GM19099 (cell line): ENCODE measurements around the gene PLA2G4D.

ENCODE experiments used
- POLR2A ChIP-seq: IDR thresholded peaks from 3 replicates; pipeline ENCODE4 v1.6.1; 2011; ENCODE audit warnings: low read depth; ENCODE audit not compliant: insufficient read length; ENCODE audit errors: extremely low read depth

The PLA2G4D gene

DNA sequence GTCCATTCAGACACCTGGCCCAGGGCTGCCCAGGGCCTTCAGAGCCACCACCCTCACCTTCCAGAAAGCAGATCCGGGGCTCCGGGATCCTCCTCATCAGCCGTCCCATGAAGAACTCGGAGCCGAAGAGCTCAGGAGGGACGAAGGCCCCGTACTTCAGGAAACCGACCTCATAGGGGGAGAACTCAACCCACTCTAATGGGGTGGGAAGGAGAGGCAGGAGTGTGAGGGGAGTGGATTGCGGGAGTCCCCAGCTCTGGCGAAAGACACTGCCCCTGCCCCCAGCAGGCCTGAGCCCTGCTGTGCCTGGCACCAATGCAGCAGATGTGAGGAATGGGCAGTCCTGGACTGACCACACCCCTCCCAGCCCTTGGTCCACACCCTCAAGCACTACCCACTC is 22.6 kb downstream of the PLA2G4D start:
- TF ChIP-seq POLR2A, result no peak

DNA sequence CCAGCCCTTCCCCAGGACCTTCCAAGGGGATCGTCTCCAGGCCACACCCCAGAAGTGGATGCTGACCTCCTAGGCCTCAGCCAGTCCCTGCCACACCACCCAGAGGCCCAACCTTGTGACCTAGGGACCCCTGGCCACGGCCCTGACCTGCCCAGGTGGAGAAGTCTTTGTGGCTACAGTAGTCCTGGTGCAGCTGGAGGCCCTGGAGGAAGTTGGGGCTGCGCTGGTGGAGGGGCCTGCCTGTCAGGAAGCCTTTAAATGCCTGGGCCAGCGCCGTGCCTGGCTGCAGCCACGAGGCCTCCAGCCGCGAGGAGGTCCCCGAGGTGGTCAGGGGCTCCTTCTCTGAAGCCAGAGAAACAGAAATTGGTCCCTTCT is 23.4 kb downstream of the PLA2G4D start:
- no peak for TF ChIP-seq POLR2A

DNA sequence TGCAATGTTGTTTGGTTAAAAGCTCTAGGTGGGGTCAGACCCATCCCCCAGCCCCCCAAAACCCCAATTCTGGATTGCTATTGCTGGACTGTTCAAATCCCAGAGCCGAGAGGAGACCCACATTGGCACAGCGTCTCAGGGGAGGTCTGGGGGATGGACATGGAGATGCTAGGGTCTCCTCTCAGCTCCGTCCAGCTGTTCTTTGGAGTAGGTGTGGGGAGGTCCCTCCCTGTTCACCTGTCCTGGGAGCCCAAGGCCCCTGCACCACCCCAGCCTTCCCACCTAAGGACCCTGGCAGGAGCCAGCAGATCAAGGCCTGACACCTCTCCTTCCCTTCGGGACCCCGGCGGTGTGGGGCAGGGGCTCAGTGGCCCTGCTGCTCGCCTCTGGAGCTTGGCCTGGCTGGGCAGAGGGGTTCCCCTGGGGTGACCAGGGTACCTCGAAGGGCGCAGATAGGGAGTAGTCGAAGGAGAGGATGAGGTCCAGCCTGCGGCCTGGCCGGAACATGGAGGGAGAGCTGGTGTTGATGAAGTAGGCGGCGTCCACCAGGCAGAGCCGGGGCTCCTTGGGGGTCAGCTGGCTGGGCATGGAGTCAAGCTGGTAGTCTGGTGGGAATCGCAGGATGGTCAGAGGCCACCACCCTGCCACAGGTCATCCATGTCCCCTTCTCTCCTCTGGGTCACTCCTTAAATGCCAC is 23.9 kb downstream of the PLA2G4D start:
- TF ChIP-seq POLR2A, result no peak

DNA sequence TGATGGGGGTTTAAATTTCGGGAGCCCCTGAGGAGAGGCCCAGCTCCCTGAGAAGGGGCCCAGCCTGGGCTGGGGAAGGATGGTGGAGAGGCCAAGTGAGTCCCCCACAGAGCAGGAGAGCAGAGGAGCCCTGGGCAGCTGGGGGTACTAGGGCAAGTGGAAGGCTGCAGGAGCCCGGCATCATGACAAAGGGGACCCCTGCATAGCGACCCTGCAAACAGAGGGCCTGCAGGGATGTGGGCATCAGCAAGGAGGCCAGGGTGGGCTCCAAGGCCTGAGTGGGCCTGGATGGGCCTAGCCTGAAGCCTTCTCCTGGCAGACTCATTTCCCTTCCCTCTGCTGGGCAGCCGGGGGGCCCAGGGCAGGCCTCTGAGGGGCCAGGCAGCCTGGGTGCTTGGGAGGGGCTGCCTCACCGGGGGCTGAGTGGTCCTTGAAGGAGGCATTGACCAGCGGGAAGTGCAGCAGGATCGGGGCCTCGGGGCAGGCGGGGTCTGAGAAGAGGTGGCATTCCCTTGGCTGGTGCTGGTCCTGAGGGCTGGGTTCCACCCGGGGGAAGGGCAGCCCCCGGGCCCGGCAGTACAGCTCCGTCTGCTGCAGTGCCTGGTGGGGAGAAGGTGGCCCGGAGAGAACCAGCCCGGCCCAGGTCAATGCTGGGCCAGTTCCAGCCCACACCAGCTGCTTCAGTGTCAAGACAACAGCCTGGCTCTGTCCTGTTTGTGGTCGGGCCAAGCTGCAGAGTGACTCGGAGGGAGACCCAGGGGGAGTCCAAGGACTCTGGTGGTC is 24.7 kb downstream of the PLA2G4D start:
- TF ChIP-seq POLR2A, result no peak

DNA sequence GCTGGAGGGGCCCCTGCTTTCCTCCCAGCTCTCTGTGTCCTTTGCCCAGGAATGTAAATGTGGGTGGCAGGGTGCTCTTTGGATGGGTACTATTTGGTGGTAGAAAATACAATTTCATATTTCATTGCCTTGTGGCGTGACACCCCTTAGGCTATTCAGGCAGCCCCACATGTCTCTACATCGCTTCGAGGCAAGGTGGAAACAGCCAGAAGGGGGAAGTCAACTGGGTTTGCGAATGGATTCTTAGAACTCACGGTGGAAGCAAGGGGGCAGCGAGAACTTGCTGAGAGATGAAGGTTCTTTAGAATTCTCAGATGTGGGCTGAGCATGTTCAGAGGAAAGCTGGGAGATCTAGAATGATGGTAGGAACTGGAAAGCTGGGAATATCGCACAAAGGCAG is 25.3 kb downstream of the PLA2G4D start:
- no peak for TF ChIP-seq POLR2A

DNA sequence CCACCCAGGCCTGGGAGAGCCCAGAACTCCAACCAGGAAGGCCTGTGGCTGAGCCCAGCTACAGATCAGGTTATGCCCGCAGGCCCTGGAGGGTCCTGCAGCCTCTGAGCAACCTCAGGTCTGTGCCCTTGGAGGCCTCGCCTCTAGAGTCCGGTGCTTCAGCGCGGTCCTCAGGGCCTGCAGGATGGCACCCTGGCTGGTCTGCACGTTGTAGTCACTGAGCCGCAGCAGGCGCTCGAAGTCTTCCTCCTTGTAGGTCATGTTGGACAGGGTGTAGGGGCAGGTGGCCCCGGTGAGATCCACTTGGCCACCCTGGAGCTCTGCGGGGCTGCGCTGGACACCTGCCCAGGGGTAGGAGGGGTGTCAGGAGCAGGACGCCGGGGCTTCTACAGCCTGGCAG is 25.8 kb downstream of the PLA2G4D start:
- TF ChIP-seq POLR2A, result no peak

DNA sequence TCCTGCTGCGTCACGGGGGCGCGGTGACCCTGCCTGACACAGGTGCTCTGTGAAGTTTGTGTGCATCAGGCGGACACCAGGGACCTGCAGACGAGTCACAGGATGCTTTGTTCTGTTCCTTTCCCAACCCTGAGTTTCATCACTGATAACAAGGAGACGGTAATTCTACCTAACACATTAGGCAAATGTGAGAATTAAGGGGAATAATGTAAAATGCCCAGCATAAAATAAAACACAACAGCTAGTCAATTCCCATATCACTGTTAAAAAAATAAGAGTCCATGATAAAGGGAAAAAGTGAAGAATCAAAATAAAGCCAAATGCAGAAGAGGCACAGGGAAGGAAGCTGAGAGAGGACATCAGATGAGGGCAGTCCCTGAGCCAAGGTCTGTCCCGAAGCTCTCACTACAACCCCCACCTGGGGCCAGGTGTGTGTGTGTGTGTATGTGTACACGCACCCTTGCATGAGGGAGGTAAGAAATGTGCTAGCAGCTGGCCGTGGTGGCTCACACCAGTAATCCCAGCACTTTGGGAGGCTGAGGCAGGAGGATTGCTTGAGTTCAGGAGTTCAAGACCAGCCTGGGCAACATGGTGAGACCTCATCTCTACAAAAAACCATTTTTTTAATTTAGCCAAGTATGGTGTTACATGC is 27.5 kb downstream of the PLA2G4D start:
- TF ChIP-seq POLR2A, result no peak

DNA sequence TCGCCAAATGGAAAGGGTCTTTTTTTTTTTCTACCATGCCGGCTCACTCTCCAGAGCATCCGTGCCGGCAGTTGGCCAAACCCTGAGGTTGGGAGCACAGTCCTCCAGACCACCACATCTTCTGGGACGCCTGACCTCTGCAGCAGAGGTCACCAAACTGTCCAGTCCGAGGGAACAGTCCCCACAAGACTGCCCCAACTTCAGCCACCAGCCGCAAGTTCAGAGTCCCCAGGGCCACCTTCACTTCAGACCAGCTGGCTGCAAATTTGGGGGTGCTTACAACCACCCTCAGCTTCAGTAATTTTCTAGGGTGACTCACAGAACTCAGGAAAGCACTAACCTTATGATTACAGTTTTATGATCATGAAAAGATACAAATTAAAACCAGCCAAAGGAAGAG is 28.9 kb downstream of the PLA2G4D start:
- no peak for TF ChIP-seq POLR2A

DNA sequence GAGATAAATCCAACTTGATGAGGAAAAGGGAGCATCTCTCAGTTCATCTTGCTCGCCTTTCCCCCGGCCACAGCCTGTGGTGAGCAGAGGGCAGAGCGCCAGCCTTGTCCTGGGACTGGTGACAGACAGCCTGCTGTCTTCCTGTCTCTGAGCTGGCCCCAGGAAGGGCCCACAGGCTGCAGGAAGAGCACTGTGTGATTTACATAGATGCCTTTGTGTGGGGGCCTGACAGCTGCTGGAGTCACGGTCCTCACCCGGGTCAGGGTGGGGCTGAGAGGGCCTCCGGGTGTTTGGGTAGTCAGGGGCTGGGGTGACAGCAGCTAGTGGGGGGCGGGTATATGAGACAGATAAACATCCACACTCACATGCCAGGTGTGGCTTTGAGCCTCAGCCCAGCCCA is 29.3 kb downstream of the PLA2G4D start:
- TF ChIP-seq POLR2A, result no peak

DNA sequence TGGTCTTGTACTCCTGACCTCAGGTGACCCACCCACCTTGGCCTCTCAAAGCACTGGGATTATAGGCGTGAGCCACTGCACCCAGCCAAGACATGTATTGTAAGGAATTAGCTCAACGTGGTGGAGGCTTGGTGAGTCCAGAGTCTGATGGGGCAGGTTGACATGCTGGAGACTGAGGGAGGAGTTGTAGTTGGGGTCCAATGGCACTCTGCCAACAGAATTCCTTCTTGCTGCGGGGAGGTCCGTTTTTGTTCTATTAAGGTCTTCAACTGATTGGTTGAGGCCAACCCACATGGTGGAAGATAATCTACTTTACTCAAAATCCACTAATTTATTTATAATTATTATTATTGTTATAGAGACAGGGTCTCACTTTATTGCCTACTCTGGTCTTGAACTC is 30.1 kb downstream of the PLA2G4D start:
- TF ChIP-seq POLR2A, result no peak

DNA sequence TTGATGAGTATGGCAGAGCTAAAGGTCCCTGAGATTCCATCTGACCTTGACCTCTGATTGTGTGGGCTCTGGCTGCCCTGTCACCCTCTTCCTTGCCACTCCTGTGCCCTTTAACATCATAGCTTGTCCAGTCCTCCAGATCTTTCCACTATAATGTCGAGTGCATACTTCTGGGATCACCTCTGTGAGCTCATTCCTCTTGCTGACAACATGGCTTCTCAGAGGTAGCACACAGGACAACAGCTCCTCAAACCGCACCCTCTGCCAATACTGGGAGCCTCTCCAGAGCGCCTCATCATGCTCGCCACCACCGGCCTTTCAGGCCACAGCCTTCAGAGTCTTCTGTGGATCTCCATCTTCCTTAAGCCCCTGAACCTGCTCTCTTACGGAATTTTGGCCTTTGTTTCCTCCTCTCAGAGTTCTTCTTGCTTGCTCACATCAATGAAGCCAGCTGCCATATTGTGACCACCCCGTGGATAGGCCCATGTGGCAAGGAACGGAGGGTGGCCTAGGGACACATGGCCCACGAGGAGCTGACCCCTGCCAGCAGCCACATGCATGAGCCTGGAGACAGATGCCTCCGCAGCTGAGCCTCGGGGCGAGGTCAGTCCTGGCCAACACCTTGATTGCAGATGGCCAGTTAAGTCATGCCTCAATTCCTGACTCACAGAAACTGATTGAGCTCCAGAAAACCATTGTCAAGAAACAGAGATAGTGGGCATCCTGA is 31.1 kb downstream of the PLA2G4D start:
- no peak for TF ChIP-seq POLR2A

DNA sequence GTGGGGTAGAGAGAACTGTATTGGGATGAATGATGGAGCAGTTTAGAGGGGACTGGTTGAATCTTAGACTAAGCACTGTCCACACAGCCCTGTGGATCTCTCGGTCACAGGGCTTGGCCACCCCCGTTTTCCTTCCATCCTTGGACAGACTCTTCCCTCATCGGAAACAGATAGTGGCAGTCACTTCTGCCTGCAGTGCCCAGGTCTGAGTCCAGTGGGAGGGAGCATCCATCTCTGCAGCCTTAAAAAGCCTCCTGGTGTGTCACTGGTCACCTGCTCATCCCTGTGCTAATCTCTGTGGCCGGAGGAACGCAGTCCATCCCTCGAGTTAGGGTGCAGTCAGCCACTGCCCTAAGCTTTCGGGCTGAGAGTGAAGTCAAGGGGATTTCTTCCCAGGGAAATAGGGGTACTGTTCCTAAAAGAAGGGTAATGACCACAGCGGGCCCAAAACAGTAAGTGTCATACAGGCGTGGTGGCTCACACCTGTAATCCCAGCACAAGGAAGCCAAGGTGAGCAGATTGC is 32.0 kb downstream of the PLA2G4D start:
- no peak for TF ChIP-seq POLR2A

DNA sequence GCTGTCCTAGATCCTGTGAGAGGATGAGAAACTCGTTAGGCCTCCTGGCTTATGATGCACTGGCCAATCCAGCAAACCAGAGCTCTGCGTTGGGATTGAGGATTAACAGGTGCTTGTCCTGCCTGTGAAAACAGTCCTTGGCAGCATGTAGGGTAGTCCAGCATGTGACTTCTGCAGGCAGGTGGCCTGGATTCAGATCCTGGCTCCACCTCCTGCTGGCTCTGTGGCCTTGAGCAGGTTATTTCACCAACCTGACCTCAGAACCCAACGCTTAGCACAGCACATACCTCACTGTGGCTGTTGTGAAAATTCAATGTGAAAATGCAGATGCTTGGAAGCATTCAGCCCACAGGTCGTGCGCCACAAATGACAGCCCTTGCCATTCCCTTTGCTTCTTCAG is 33.6 kb downstream of the PLA2G4D start:
- TF ChIP-seq POLR2A, result no peak

DNA sequence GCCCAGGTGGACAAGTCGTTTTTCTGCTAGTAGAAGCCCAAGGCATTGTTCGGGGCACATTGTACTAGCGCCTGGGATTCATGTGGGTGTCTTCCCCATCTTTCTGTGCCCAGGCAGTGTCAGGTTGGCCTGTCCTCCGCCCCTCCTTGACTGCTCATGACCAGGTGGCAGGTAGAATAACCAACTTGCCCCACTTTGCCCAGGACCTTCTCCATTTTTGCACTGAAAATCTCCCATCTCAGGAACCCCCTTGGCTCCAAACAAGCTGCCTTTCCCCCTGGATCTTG is 33.9 kb downstream of the PLA2G4D start:
- no peak for TF ChIP-seq POLR2A
